ENCODE measurements around the gene BEX2.
"Not testable (repeated sequence)": the region's sequence is repeated elsewhere in the genome, so short reads cannot be mapped to it uniquely, and the experiment has no call there.

BEX2 gene

GRCh38 chrX:103310555-103311398, at the start of gene BEX2:
Gene BEX2, minus strand, starts transcription at chrX:103310990. Its CDS starts 1,014 bp downstream, at chrX:103309976.
- FAIRE-seq = no peak

DNA sequence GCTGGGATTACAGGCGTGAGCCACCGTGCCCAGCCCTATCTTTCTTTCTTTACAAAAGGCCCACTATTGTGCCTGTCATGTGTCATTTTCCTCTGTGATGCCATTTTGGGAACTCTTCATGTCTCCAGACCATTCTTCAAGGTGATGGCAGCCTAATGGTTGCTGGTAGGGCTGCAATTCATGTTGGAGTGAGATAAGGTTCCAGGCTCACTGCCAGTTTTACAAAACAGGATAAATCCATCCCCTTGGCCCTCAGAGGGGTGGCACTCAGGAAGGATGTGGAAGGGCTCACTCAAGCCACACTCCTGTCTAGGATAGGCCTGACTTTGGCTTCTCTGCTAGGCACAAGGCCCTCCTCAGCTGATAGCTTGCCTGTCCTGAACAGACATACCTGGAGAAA, 49.3 kb upstream of the BEX2 start:
- no peak for FAIRE-seq

GRCh38 chrX:103359605-103360004, 48.8 kb upstream of the BEX2 start:
- not testable (repeated sequence) for FAIRE-seq

DNA sequence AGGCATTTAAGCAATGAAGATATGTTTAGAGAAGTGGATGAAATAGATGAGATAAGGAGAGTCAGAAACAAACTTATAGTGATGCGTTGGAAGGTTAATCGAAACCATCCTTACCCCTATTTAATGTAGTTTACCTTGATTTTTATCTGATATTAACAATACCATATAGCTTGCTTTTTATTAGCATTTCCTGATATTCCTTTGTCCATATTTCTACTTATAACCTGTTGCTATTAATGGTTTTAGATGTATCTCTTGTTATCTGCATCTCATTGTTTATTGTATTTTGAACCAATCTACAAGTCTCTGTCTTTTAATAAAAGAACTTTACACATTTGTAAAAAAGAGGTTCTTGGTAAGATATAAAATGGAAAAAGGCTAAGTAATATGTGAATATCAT, 47.1 kb upstream of the BEX2 start:
- no peak for FAIRE-seq

DNA sequence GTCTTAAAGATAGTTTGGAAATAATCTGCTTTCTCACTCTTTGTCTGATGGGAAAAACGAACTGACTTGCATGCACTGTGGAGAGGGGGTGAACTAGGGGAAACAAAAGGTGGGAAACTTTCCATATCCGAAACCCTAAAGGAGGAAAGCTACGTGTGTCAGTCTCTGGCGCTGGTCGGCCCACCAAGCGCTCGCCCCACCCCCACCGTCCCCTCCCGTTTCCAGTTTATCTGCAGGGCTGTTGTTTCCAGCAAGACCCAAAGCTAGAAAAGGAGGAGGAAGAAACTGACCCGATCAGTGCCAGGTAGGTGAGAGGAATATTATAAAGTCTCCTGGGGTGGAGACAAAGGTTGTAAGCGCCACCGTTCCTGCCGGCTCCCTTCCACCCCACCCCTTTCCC, 46.1 kb upstream of the BEX2 start:
- FAIRE-seq = no peak

DNA sequence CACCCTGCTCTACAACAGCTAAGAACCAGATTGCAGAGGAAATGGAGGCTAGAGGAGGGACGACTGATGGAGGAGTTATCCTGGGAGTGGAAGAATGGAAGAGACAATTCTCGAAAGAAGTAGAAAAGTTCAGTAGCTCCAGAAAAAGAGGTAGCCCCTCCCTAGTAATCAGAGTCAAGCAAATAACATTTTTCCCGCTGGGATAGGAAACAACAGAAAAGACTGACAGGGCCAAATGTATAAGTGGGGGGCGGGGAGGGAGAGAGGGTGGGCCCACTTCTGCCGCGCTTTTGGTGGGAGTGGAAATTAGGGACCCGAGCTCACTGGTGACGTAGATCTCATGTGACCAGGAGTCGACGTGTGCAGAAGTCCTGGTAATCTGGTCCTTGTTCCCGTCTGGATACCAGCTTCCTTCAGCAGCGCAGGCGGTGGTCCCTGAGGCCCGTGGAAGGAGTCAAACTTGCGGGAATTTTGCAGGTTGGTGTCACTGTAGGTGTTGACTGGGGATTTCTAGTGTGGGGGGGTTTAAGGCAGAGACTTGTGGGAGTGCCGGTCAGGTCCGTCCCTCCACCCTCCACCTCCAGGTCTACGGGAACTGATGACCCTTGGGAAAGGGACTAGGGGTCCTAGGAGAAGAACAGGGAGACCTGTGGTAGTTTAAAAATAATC, 45.5 kb upstream of the BEX2 start, which contains the start of gene TCEAL9:
TSS of gene TCEAL9 (plus strand) at position 377 of the 669 bp plus-strand sequence. CDS start 1,179 bp downstream, outside the sequence.
- FAIRE-seq = no peak

DNA sequence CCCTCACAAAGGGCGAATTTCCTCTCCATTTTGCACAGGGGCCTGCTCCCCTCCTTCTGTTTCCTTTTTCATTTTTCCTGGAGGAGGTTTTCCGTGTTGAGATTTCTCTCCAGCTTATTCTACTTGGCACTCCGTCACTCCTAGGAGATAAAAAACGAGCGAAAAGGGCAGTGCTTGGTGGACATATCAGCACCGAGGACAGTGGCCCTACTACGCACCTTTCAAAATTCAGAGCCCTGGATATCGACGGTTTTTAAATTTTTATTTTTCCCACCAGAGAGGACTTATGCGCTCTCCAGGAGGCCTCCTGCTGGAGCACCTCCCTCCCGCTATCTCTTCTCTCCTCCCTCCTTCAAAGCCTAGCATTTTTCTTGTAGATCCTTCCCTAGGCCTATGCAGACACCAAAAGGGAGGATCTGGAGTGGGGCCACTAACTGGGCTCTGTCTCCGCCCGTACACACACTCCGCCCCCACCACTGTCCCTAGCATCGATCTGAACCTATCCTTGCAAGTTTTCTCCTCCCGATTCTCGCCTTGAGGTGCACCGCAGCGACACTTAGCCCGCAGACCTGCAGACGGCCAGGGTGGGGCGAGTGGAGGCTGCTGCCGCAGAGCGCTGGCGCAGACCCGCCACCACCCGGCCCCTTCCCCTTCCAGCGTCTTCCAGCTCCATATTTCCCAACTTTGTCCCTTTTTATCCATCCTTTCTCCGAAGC, 37.0 kb upstream of the BEX2 start:
- no peak for FAIRE-seq

DNA sequence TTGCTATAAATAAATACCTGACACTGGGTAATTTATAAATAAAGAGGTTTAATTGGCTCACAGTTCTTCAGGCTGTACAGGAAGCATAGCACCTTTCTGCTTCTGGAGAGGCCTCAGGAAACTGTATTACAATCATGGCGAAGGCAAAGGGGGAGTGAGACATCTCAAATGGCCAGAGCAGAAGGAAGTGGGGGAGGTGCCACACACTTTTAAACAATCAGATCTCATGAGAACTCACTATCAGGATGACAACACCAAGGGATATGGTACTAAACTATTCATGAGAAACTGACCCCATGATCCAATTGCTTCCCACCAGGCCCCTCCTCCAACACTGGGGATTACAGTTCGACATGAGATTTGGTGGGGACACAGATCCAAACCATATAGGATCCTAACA, 33.8 kb upstream of the BEX2 start:
- FAIRE-seq = no peak

DNA sequence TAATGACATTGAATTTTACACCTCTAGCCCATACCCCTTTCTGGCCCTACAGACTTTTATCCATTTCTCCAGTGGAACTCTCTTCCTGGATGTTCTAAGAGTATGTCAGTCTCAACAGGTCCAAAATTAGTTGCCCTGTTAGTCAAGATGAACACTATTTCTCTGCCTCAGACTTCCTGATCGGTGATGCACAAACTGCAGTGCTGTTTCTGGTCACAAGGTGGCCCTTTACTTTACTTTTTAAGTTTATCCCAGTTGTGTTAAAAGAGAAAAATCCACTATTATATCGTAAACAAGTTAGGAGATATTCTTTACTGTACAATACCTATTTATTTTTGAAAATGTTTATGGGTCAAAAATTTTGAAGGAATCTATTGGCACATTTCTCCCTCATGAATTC, 32.3 kb upstream of the BEX2 start:
- FAIRE-seq = peak; percentile 57

DNA sequence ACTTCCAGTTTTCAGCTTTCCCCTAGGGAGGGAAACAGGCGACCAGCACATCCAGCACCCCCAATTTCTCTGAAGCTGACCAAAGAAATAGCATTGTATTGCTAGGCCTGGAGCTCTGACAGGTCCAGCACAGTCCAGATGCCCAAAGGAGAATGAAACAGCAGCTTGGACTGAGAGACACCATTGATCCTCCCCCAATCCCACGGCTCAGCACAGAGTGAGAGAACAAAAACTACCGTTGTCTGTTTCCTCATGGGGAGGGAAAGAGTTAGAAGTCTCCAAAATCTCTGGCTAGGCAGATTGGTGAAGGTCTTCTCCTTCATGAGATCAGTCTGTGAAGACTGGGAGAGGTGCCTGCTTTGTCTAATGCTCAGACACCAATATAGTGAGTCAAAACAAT, 27.9 kb upstream of the BEX2 start:
- FAIRE-seq = no peak

GRCh38 chrX:103330681-103331288, 20.0 kb upstream of the BEX2 start:
- no peak for FAIRE-seq

GRCh38 chrX:103329991-103330390, 19.2 kb upstream of the BEX2 start, which contains the start of gene TCEAL7:
Gene TCEAL7, plus strand, starts transcription at chrX:103330239. Its CDS starts 1,165 bp downstream, at chrX:103331404.
- no peak for FAIRE-seq

DNA sequence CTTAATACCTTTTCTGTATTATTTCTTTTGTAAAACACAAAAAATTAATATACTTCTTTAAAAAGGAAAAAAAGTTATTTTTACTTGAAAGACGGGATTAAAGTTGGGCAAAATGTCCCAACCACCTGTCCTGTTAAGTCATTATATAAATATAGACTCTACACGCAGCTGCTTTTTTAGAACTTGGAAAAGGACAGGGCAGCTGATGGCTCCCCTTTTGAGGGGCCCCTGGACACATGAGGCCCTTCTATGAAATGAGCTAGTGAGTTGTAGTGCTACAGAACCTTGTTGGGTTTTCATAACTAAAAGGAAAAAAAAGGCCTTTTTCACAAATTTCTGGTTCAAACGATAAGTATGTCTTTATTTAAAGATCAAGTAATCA, 600 bp upstream of the BEX2 start:
- no peak for FAIRE-seq

- FAIRE-seq = no peak
Measured at GRCh38 chrX:103309860-103310554, 783 bp downstream of the BEX2 start.

DNA sequence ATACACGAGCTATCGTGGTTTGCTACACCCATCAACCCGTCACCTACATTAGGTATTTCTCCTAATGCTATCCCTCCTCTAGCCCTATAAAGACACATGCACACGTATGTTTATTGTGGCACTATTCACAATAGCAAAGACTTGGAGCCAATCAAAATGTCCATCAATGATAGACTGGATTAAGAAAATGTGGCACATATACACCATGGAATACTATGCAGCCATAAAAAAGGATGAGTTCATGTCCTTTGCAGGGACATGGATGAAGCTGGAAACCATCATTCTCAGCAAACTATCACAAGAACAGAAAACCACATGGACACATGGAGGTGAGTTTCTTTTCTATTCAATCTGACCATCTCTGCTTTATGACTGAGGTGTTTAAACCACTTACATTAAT, 5.1 kb downstream of the BEX2 start:
- FAIRE-seq = not testable (repeated sequence)

- no peak for FAIRE-seq
Measured at GRCh38 chrX:103304705-103305104, 6.1 kb downstream of the BEX2 start.

GRCh38 chrX:103293118-103293517, 17.7 kb downstream of the BEX2 start:
- no peak for FAIRE-seq

DNA sequence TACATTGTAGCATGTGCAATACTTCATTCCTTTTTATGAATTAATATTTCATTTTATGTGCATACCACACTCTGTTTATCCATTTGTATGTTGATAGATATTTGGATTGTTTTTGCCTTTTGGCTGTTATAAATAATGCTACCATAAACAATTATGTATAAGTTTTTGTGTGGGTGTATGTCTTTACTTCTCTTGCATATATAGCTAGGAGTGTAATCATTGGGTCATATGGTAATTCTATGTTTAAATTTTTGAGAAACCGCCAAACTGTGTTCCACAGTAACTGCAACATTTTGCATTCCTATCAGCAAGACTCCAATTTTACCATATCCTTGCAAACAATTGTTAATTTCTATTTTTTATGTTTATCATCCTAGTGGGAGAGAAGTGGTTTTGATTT, 31.2 kb downstream of the BEX2 start:
- no peak for FAIRE-seq

DNA sequence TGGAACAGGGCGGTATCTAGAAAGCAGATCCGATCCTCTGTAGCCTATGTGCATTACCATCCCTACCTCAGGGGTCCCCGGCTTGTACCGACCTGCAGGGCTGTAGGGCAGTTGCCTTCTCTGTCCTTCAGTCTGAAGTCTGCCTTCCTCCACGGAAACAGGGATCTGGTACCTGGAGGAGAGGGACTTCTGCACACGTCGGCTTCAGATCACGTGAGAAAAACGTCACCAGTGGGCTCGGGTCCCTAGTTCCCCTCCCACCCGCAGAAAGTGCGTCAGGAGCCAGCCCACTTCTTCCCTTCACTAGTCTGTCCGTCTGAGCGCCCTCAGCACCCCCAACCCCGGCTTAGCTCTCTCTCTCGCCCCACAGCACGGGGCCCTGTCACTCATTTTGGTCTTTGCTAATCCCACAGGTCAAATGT, 34.2 kb downstream of the BEX2 start, which contains the start of gene TCEAL5:
TSS of gene TCEAL5 (minus strand) at position 170 of the 422 bp plus-strand sequence. CDS start 2,187 bp downstream, outside the sequence.
- FAIRE-seq = no peak

- FAIRE-seq = no peak
Measured at GRCh38 chrX:103275947-103276567, 34.7 kb downstream of the BEX2 start.

- FAIRE-seq = no peak
Measured at GRCh38 chrX:103274284-103274683, 36.5 kb downstream of the BEX2 start.

All from TTC549 (cell line).